ENCODE measurements around the gene RDH16. TPM values are rescaled to one million over a fixed set of nuclear protein-coding genes. Genes with fewer than 3 reads are reported as not detected.
A peak's percentile ranks its signal among the peaks of the same experiment; 100 is the strongest.
"Not testable (repeated sequence)": the region's sequence is repeated elsewhere in the genome, so short reads cannot be mapped to it uniquely, and the experiment has no call there.

The RDH16 gene
- polyA plus RNA-seq, 1 donor, result 0.57 TPM

DNA sequence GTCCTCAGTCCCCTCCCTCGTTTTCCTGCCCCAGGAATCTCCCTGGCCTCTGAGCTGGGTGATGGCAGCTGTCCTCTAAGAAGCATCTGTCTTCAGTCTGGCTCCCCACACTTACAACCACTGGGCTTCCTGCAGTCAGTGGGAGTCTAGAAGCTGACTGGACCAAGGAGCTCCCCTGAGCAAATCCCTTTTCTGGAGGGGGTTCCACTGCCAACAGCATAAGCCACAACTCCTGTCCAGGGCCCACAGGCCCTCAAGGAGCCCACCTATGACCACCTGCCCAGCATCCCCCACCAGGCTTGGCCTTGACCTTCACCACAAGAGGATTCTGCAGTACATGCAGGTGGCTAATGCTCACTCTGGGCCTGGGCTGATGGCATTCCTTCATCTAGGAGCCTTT is 4.1 kb downstream of the RDH16 start:
- no peak for DNase-seq

DNA sequence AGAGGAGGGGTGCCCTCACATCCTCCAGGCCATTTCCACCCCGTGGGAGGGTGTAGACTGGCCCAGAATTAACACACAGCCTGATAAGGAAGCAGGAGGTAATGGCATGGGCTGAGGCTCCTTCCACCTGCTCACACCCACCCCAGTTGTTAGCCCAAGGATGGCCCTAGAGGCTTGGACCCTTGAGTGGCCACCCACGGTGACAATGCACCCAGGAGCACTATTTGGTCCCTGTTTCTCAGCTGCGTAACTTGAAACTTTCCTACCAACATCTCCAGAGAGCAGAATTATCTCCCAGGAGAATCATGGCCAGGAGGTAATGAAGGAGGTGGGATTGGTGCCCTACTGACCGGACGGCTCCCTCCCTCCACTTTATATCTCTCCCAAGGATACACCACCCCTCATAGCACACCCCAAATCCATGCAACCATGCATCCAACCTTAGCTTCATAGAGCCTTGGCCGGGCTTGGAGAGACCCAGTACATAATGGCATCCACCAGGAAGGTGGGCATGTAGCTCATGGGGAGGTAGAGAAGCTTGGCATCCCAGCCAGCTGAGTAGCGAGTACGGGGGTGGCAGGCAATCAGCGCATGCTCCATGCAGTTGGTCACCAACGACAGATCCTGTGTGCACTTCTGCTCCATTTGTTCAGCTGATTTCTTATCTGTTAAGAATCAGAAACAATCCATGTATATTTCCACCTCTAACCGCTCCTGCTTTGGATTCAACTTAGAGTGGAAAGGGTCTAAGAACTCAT is 5.6 kb downstream of the RDH16 start:
- DNase-seq, result no peak

DNA sequence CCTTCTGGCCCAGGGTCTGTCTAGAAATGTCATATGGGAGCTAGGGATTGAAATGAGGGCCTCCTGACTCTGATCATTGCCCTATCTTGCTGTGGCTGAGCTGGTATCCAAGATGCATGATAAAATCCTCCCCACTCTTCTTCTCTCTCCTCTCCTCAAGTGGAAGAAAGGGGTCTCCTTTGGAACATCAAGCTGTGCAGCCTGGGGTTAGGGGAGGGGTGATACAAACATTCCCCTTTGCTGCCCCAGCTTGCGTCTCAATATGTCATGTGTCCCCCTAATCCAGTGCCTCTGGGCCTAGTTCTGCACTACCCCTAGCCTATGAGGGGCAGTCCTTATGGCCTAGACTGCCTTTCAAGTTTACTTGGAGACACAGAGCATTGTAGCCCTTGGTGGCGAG is 8.5 kb downstream of the RDH16 start:
- no peak for DNase-seq

DNA sequence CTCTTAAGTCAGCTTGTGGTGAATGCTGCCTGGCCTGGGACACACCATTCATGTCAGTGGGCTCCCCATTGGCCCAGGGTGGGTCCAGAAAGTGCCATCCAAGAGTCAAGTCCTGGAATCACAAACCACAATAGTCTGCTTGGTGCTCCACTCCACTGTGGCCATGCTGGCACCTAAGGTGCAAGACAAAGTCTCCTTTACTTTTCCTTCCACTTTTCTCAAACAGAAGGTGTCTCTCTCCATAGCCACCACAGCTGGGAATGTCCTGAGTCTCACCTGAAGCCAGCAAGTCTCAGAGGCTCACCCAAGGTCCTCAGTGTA is 9.0 kb downstream of the RDH16 start:
- DNase-seq, result no peak

DNA sequence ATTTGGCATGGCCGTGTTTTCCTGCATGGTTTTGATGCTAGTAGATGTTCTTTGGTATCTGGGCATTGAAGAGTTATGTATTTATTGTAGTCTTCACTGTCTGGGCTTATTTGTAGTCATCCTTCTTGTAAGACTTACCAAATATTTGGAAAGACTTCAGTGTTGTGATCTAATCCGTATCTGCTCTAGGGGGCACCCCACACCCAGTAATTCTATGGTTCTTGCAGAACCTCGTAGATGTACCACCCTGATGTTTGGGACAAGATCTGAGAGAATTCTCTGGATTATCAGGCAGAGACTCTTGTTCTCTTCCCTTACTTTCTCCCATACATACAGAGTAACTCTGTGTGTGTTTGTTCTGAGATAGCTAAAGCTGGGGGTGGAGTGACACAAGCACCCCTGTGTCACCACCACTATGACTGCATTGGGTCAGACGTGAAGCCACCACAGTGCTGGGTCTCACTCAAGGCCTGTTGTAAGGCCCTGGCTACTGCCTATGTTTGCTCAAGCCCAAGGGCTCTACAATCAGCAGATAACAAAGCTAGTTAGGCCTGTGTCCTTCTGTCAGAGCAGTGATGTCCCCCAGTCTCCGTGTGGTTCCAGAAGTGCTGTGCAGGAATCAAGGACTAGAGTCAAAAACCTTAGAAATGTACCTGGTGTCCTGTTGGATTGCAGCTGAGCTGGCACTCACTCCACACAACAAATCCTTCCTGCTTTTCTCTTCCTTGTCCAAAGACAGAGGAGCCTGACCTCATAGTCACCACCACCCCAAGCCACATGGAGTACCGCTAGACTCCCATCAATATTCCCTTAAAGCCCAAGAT is 9.6 kb downstream of the RDH16 start:
- no peak for DNase-seq

DNA sequence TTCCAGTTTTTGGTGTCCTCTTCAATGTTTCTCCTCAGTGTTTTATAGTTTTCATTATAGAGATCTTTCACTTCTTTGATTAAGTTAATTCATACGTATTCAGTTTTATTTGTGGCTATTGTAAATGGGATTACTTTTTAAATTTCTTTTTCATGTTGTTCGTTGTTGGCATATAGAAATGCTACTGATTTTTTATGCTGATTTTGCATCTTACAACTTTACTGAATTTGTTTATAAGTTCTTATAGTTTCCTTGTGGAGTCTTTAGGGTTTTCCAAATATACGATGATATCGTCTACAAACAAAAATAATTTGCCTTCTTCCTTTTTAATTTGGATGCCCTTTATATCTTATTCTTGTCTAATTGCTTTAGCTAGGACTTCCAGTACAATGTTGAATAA is 13.5 kb downstream of the RDH16 start:
- no peak for DNase-seq

DNA sequence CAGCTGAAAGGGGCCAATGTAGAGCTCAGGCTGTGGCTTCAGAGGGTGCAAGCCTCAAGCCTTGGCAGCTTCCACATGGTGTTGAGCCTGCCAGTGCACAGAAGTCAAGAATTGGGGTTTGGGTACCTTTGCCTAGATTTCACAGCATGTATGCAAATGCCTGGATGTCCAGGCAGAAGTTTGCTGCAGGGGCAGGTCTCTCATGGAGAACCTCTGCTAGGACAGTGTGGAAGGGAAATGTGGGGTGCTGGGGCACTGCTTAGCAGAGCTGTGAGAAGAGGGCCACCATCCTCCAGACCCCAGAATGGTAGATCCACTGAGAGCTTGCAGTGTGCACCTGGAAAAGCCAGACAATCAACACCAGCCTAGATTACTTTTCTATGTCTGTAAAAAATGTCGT is 14.0 kb downstream of the RDH16 start:
- not testable (repeated sequence) for DNase-seq

DNA sequence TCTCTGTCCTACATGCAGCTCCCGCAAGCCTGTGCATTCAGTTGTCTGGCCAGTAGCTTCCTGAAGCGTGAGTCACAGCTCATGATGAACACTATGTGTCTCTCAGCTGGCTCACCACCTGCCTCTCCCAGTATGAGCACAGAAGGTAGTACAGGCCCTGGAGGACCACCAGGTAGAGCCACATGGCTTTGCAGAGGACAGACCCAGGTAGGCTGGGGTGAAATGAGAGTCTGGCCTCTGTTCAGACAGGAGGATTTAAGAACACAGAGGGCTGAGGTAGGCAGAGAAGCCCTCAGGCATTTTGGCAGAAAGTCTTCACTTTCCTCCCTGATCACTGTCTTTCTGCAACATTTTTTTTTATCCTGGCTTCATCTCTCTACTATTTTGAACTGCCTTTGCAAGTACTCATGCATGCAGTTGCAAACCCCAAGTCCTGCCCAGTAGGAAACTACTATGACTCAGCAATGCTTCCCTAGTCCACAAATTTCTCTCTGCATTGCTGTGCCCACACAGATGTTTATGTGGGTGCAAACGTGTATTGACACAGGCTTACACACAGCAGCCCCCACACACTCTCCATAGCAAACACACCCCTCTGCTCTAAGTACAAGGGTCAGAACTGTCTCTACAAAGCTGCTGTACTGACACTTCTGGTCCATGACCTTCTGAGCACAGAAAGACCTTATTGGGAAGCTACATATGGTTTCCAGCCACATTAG is 15.9 kb downstream of the RDH16 start:
- no peak for DNase-seq

DNA sequence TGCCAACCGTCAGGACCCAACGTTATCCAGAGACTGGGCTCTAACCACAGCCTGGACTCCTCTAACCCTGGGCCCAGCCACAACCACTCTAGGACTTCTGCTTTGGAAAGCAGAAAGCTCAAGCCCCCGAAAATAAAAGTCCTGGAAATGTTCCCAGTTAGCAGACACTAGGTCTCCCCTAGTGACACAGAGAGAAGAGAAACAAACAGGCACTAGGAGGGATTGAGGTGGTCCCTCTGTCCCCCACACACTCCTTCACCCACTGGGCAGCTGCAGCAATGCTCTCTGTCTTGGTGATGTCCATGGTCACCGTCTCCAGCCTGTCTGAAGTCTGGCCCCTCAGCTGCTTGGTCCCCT is 16.5 kb downstream of the RDH16 start:
- not testable (repeated sequence) for DNase-seq

DNA sequence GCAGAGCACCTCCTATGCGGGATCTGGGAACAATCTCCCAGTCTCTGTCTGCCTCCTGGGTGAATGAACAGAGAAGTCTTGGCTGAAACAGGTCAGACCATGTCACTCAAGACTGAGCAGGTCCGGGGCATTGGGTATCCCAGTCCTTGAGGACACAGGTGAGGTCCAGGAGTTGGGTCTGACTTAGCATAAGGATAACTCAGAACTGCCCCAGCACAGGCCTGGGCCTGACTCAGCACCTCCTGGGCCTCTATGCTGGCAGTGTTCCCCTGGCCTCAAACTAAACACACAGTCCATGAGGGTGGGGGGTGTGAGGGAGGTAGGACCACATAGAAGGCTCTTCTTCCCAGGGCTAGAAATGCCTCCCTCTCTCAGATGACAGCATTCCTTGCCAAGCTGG is 21.7 kb downstream of the RDH16 start:
- no peak for DNase-seq

DNA sequence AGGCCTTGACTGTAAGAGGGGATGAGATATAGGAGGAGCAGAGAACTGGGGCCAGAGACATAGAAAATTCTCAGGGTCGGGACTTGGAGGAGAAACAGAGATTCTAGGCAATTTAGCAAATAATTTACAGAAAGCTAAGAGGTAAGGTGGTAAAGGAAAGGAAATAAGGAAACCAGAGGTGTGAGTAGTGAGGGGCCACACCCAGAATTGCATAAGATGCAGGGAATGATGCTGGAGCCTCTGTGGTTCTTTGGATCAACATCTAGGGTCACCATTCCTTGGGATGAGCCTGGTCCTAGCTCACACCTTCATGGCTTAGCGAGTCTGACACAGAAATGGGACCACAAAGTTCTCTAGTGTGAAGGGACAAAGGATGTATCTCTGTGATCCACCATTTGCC is 22.3 kb downstream of the RDH16 start:
- no peak for DNase-seq

DNA sequence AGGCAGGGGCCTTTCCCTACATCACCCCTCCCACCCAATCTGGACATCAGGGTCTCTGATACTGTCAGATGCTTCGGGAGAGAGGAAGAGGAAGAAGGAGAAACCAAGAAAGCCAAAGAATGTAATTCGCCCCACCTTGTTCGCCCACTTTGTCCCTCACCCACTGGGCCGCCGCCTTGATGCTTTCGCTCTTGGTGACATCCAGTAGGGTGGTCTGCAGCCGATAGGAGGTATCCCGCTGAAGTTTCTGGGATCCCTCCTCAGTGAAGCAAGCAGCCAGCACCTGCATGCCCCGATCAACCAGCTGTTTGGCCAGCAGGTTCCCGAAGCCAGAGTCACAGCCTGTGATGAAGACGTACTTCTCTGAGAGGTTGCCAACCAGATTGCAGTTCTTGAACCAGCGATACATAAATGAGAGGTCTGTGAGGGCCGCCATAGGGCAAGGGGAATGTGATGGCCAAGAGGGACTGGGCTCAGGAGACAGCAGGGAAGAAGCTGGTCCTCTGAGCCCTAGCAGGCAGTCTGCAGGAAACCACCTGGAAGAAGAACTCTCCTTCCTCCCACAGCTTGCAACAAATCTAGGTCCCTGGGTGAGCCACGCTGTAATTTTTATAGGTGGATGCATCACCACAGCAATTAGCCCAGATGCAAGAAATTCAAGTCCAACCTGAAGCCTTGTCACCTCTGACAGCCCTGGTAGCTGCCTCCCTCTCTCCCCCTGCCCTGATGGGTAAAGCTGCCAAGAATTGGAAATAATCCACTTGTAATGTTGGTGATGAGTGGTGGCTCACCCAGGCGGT is 23.4 kb downstream of the RDH16 start, which contains the start of gene SDR9C7:
SDR9C7 (minus strand) TSS at position 583 of the 800 bp plus-strand sequence; CDS start at position 436, 147 bp downstream.
- no peak for DNase-seq

DNA sequence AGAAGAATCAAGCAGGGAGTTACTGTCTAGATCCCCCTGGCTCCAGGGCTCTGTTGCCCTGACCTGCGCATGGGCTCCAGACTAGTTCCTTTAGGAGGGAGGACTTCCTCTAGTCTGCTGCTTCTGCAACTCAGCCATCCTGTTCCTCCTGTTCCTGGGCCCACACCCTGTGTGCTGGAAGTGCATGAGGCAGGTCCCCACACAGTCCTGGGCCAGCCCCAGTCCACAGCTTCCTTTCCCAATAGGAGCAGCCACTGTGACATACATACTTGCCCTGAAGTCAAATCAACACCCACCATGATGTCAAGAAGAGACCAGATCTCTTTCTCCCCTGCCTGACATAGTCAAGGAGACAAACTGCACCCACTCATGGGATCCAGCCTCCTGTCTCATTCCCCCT is 24.5 kb downstream of the RDH16 start:
- no peak for DNase-seq

DNA sequence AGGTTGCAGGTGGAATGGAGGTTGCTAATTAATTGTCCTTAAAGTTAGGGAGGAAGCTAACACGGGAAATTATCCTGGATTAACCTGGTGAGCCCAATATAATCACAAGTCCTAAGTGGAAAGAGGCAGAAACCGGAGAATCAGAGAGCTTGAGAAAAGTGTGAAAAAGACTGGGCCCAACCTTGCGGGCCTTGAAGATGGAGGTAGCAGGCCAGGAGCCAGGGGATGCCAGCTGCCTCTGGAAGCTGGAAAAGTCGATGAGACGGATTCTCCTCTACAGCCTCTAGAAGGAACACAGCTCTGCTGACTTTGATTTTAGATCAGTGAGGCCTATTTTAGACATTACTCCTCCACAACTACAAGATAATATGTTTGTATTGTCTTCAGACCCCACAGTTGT is 25.3 kb downstream of the RDH16 start:
- no peak for DNase-seq

DNA sequence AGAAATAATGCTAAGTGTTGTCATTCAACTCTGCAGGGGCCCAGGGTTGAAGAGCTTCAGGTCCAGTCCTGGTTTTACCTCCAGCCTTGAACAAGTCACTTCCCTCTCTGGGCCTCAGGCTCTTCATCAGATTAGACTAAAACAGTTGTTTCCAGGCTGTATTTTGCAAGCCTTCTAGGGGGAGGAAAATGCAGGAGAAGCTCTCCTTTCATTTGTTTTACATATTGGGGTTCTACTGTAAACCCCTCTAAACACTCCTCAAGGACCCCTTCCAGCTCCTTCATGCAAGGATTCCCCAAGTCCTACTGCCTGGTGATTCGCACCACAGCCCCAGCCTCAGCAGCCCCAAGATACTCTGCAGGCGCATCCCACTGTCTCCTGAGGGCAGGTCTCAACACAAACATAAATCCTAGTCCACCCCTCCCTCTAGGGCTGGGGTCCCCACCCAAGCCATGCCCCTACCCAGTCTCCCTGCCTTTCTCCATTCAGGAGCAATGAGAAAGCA is 25.9 kb downstream of the RDH16 start:
- DNase-seq, result peak; percentile 71

DNA sequence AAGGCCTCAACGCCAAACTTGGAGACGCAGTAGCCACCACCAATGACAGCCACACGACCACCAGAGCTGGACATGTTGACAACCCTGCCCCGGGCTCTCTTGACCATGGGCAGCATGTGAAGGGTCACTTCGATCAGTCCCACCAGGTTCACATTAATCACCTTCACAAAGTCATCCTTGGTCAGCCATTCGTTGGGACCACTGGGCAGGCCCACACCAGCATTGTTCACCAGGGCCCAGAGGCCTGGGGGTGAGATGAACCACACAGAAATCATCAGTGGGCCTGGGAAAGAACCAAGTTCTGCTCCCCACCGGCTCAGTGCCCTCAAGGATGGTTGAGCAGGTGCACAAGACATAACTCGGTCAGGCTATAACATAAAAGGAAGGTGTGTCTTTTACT is 27.2 kb downstream of the RDH16 start:
- no peak for DNase-seq

DNA sequence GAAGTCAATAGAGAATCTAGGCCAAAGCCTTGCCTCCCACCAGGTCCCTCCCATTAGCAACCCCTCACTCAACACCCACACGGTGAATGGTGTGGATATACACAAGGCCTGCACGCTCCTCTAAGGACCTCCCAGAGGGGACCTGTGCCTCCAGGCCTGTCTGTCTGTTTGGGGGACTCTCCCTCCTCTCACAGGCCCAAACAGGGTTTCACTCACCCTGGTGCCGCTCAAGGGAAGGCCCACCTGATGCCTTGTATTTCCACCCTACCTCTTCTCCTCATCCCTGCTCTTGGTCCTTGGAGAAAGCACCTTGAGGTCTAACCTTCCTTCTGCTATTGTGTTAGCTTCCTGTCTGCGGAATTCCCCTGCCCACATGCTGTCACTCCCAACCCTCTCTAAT is 27.6 kb downstream of the RDH16 start:
- DNase-seq, result no peak

DNA sequence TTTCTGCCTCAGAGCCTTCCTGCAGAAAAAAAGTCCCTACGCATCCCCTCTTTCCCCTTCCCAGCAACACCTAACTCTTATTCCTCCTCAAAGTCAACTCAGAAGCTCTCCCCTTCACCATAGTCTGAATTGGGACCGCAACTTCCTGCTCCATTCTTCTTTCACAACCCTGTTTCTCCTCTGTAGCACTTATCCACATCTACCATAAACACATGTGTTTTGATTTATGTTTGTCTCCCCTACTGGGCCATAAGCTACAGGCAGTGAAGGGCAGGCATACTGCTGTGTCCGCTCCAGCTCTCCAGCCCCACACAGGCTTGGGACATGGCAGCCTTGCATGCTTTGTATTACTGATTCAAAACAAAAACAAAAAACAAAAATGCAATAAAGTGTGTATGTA is 29.1 kb downstream of the RDH16 start:
- DNase-seq, result no peak

DNA sequence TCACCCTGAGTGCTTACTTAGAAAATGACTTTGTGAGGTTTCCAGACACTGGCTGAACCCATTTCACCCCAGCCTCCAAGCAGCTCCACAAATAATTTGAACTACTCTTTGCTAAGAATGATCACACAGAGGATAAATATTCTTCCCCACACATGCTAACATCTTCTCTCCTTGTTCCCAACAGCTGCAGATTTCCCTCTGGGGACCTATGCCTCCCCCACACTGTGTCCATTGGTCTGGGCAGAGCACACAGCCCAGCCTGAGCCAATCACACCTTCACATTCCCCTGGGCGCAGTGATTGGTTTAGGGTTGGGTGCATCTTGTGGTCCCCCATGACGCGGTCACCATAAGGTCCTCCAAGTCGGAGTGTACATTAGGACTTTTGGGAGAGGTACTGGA is 30.1 kb downstream of the RDH16 start:
- no peak for DNase-seq

DNA sequence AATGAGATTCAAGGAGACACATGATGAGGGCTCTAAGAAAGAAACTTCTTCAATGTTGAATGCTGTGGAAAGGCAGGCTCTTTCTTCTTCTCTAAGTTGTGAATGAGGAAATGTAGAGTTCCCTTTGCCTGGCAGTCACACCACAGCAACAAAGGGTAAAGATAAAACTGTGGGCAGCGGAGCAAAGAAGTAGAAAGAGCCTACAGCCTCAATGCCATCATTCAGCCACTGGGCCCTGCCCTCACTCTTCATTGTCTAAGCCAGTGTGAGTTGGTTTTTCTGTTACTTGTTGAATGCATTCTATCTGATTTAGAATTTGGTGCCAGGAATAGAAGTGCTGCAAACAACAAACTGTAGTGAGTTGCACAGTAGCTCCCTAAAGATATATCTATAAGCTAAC is 35.4 kb downstream of the RDH16 start:
- DNase-seq, result no peak

DNA sequence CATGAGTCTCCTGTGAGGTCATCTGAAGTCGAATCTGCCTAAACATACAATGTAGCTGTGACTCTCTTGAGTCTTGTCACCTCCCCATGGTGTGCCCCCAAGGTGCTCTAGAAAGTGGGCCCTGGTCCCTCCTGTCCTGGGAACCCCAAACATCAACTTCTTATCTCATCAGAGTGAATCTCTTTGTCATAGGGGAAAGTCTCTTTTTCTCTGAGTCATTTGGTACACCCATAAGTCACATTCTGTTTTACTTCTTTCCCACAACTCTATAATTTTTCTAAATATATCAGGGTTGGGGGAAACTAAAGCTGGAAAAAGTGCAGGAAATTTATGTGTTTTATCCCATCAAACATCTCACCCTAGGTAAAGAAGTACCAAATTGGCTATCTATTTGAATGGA is 36.1 kb downstream of the RDH16 start:
- DNase-seq, result no peak

DNA sequence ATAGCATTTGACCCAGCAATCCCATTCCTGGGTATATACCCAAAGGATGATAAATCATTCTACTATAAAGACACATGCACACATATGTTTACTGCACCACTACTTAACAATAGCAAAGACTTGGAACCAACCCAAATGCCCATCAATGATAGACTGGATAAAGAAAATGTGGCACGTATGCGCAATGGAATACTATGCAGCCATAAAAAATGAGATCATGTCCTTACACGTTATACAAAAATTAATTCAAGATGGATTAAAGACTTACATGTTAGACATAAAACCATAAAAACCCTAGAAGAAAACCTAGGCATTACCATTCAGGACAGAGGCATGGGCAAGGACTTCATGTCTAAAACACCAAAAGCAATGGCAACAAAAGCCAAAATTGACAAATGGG is 39.3 kb downstream of the RDH16 start:
- DNase-seq, result not testable (repeated sequence)

DNA sequence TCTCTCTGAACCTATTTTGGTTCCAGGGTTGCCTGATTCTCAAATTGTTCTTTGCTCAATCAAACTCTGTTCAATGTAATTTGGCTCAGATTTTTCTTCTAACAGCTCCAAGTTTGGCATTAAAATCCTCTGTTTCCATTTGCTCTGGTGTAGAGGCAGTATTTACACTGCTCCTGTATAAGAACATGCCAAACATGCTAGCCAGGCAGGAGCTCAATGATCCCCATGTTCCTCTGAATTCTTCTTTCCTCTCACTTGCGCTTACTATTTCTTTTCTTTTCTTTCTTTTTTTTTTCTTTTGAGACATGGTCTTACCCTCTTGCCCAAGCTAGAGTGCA is 40.4 kb downstream of the RDH16 start:
- DNase-seq, result no peak

Measured in hindlimb muscle (tissue), 1 donor.